H9 (cell line): ENCODE results near the gene PANK2. TPM values are rescaled to one million over a fixed set of nuclear protein-coding genes. Genes with fewer than 3 reads are reported as not detected.

Experiments
- DNase-seq: peaks from one replicate; pipeline ENCODE4 v3.0.0-alpha.2; 2017
- H2AFZ ChIP-seq: one replicate; pipeline ENCODE4 v1.6.1; 2013; ENCODE audit warnings: mild to moderate bottlenecking, low read length, control low read depth, moderate library complexity
- H2AK5ac ChIP-seq: 2 replicates; pipeline ENCODE4 v1.6.1; 2013; ENCODE audit warnings: low read length, control low read depth, mixed read lengths; ENCODE audit not compliant: insufficient read length
- H2BK120ac ChIP-seq: one replicate; pipeline ENCODE4 v1.6.1; 2013; ENCODE audit warnings: low read depth, mild to moderate bottlenecking, low read length, control low read depth, inconsistent platforms; ENCODE audit not compliant: poor library complexity, severe bottlenecking
- H2BK12ac ChIP-seq: 2 replicates; pipeline ENCODE4 v1.6.1; 2013; ENCODE audit warnings: low read length, control low read depth, mixed read lengths, low read depth; ENCODE audit not compliant: insufficient read length
- H2BK15ac ChIP-seq: 2 replicates; pipeline ENCODE4 v1.6.1; 2013; ENCODE audit warnings: low read depth, low read length, control low read depth
- H2BK20ac ChIP-seq: one replicate; pipeline ENCODE4 v1.6.1; 2013; ENCODE audit warnings: low read depth, mild to moderate bottlenecking, low read length, control low read depth, inconsistent platforms; ENCODE audit not compliant: poor library complexity, severe bottlenecking
- H2BK5ac ChIP-seq: 2 replicates; pipeline ENCODE4 v1.6.1; 2013; ENCODE audit warnings: low read length, control low read depth, mixed read lengths; ENCODE audit not compliant: insufficient read length
- H3K14ac ChIP-seq: 2 replicates; pipeline ENCODE4 v1.6.1; 2013; ENCODE audit warnings: low read length, control low read depth; ENCODE audit not compliant: insufficient read depth
- H3K18ac ChIP-seq: 2 replicates; pipeline ENCODE4 v1.6.1; 2013; ENCODE audit warnings: low read depth, mild to moderate bottlenecking, mixed read lengths, low read length, control low read depth; ENCODE audit not compliant: insufficient read length
- H3K23ac ChIP-seq: 2 replicates; pipeline ENCODE4 v1.6.1; 2013; ENCODE audit warnings: low read length, control low read depth, mixed read lengths, low read depth; ENCODE audit not compliant: insufficient read length
- H3K23me2 ChIP-seq: 2 replicates; pipeline ENCODE4 v1.6.1; 2013; ENCODE audit warnings: low read depth, mild to moderate bottlenecking, mixed read lengths, low read length, control low read depth; ENCODE audit not compliant: insufficient read length, poor library complexity, severe bottlenecking
- H3K27ac ChIP-seq: 2 replicates; pipeline ENCODE4 v1.5.1; 2013; ENCODE audit warnings: low read length, control low read depth, mixed read lengths, low read depth; ENCODE audit not compliant: insufficient read length
- H3K27me3 ChIP-seq: 2 replicates; pipeline ENCODE4 v1.6.1; 2013; ENCODE audit warnings: low read length, control low read depth, inconsistent platforms; ENCODE audit not compliant: insufficient read depth
- H3K4ac ChIP-seq: 2 replicates; pipeline ENCODE4 v1.6.1; 2013; ENCODE audit warnings: low read depth, mild to moderate bottlenecking, control low read depth, inconsistent platforms, low read length, moderate library complexity
- H3K4me1 ChIP-seq: 2 replicates; pipeline ENCODE4 v1.6.1; 2013; ENCODE audit warnings: low read length, control low read depth, inconsistent platforms; ENCODE audit not compliant: insufficient read depth
- H3K4me2 ChIP-seq: 2 replicates; pipeline ENCODE4 v1.6.1; 2013; ENCODE audit warnings: low read length, control low read depth, mixed read lengths; ENCODE audit not compliant: insufficient read length, insufficient read depth
- H3K56ac ChIP-seq: 2 replicates; pipeline ENCODE4 v1.6.1; 2013; ENCODE audit warnings: low read depth, mild to moderate bottlenecking, mixed read lengths, low read length, control low read depth; ENCODE audit not compliant: insufficient read length
- H3K79me1 ChIP-seq: 2 replicates; pipeline ENCODE4 v1.6.1; 2013; ENCODE audit warnings: low read depth, mild to moderate bottlenecking, moderate library complexity, low read length, control low read depth, inconsistent platforms; ENCODE audit not compliant: insufficient read depth, poor library complexity, severe bottlenecking
- H3K79me2 ChIP-seq: 2 replicates; pipeline ENCODE4 v1.6.1; 2013; ENCODE audit warnings: low read length, control low read depth, inconsistent platforms; ENCODE audit not compliant: insufficient read depth
- H3K9ac ChIP-seq: 2 replicates; pipeline ENCODE4 v1.6.1; 2013; ENCODE audit warnings: low read length, control low read depth, mixed read lengths; ENCODE audit not compliant: insufficient read length; ENCODE audit errors: extremely low read depth
- H3K9me3 ChIP-seq: one replicate; pipeline ENCODE4 v1.6.1; 2013; ENCODE audit warnings: low read depth, low read length, inconsistent platforms; ENCODE audit not compliant: control insufficient read depth
- H3T11ph ChIP-seq: one replicate; pipeline ENCODE4 v1.6.1; 2013; ENCODE audit warnings: mild to moderate bottlenecking, low read length, control low read depth, inconsistent platforms
- H4K20me1 ChIP-seq: one replicate; pipeline ENCODE4 v1.6.1; 2013; ENCODE audit not compliant: control insufficient read depth, insufficient read length, insufficient read depth
- H4K5ac ChIP-seq: 2 replicates; pipeline ENCODE4 v1.6.1; 2013; ENCODE audit warnings: low read depth, mild to moderate bottlenecking, mixed read lengths, low read length, control low read depth; ENCODE audit not compliant: insufficient read length
- H4K8ac ChIP-seq: replicated peaks from 2 replicates; pipeline ENCODE4 v1.6.1; 2013; ENCODE audit warnings: low read length, control low read depth, mixed read lengths, low read depth; ENCODE audit not compliant: insufficient read length
- H4K91ac ChIP-seq: 2 replicates; pipeline ENCODE4 v1.6.1; 2013; ENCODE audit warnings: low read depth, mild to moderate bottlenecking, moderate library complexity, mixed read lengths, low read length, control low read depth; ENCODE audit not compliant: insufficient read length
- H3K27ac Mint-ChIP-seq, 3 experiments: 2 replicates in 2 of 3; 3 replicates in 1 of 3; pipeline ENCODE4 v1.8.0; 2020 to 2021; ENCODE audit warnings: mixed read lengths in 3 of 3, mild to moderate bottlenecking in 1 of 3, moderate library complexity in 1 of 3
- H3K27me3 Mint-ChIP-seq: 2 replicates; pipeline ENCODE4 v1.8.0; 2021; ENCODE audit warnings: low read depth, mild to moderate bottlenecking, moderate library complexity, mixed read lengths
- H3K36me3 Mint-ChIP-seq, 3 experiments: 2 replicates in 2 of 3; 3 replicates in 1 of 3; pipeline ENCODE4 v1.8.0; 2020 to 2021; ENCODE audit warnings: low read depth in 3 of 3, mixed read lengths in 3 of 3; ENCODE audit not compliant: insufficient read depth in 1 of 3
- H3K4me1 Mint-ChIP-seq, 2 experiments: 2 replicates each; pipeline ENCODE4 v1.8.0; 2020; ENCODE audit warnings: mixed read lengths in 2 of 2
- H3K4me3 Mint-ChIP-seq, 2 experiments: 2 replicates in 1 of 2; 3 replicates in 1 of 2; pipeline ENCODE4 v1.8.0; 2020 to 2021; ENCODE audit warnings: mild to moderate bottlenecking in 2 of 2, mixed read lengths in 2 of 2, moderate library complexity in 1 of 2
- H3K9me3 Mint-ChIP-seq, 2 experiments: 2 replicates in 1 of 2; 3 replicates in 1 of 2; pipeline ENCODE4 v1.8.0; 2020; ENCODE audit warnings: mild to moderate bottlenecking in 2 of 2, mixed read lengths in 2 of 2, moderate library complexity in 1 of 2
- CTCF ChIP-seq: fragments of 200-600 bp; sonication (generic); conservative IDR thresholded peaks from 3 replicates; pipeline ENCODE4 v1.8.0; 2021; ENCODE audit warnings: antibody characterized with exemption, mild to moderate bottlenecking
- WGBS: extraction: QIAGEN DNeasy Blood & Tissue Kit; methylation state at CpG from one replicate; pipeline ENCODE4 v1.1.7; 2013; ENCODE audit warnings: missing lambda C conversion rate, low lambda C conversion rate, mixed read lengths; ENCODE audit not compliant: insufficient read length; ENCODE audit errors: extremely low coverage; 5-methylcytosine and 5-hydroxymethylcytosine counted together
- total RNA-seq: library from RNA; stranded (reverse); gene quantifications from 2 replicates; pipeline ENCODE4 v1.2.1, GENCODE V29; 2021

Gene PANK2
- total RNA-seq, 1 experiment from 2014 or later = 65.4 TPM

DNA sequence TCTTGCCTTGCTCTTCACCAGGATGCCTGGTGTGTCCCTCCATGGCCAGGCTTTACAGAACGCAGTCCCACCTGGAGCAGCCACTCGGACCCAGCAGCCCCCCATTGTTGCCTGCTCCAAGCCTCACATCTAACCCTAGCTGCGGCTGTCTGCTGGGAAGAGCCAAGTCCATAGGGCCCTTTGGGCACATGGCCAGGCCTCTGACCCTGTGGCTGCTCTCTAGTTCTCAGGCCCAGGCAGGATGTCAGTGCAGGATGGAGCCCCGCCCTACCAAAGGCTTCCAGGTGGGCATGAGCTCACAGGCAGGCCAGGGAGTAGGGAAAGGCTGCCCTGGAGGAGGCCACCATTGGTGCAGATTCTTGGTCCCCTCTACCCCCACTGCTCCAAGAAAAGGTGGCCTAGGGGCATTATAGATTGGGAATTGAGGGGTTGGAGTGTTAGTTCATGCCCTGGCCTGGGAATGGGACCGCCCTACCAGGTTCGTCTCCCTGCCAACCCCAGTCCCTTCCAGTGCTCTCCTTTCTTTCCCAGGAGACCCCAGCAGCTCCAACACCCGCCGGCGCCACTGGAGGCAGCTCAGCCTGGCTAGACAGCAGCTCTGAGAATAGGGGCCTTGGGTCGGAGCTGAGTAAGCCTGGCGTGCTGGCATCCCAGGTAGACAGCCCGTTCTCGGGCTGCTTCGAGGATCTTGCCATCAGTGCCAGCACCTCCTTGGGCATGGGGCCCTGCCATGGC, 23.9 kb upstream of the PANK2 start:
- Histone ChIP-seq H4K5ac (no peak overlapping the region), H2BK12ac (no peak overlapping the region), H2BK120ac (no peak overlapping the region), H3K56ac (no peak overlapping the region), H3K79me2 (no peaks in the 10 kb centered on the region), H3K4ac (no peak overlapping the region), H3K9ac (no peak overlapping the region), H3K27me3 (no peaks in the 10 kb centered on the region), H3K9me3 (no peaks in the 10 kb centered on the region), H3K18ac (no peak overlapping the region), H3T11ph (no peak overlapping the region), H3K27ac (no peak overlapping the region), H2AK5ac (no peak overlapping the region), H2BK15ac (no peak overlapping the region), H3K79me1 (no peaks in the 10 kb centered on the region), H3K23me2 (no peaks in the 10 kb centered on the region), H2AFZ (no peak overlapping the region), H4K91ac (no peak overlapping the region), H2BK20ac (no peak overlapping the region), H3K14ac (no peak overlapping the region), H4K20me1 (no peaks in the 10 kb centered on the region), H2BK5ac (no peak overlapping the region), H4K8ac (no peak overlapping the region), H3K4me1 (no peaks in the 10 kb centered on the region), H3K23ac (no peak overlapping the region), H3K4me2 (no peak overlapping the region)
- Mint-ChIP-seq H3K27me3 (no peaks in the 10 kb centered on the region; the same call in 1 of the 2 replicates), H3K4me3 (no peak overlapping the region), H3K9me3 (peaks cover 0 to 4% of the 10 kb centered on the region in 2 experiments; a peak in 3 of 5 replicates), H3K4me1 (no peaks in the 10 kb centered on the region), H3K36me3 (peaks cover 30 to 60% (median 46%) of the 10 kb centered on the region in 3 experiments), H3K27ac (no peak overlapping the region)
- WGBS = no CpG with 5 or more reads among the region's 14 CpGs
- DNase-seq = no peak
- no peak for TF ChIP-seq CTCF
